Erythroblast (primary cell): ENCODE results near the gene DIP2C.

Experiments
- DNase-seq, 2 experiments: peaks; one replicate each; lab custom pipeline; 2025; lab: John Stamatoyannopoulos, UW
- GATA1 ChIP-seq: IDR thresholded peaks from 2 replicates; pipeline ENCODE4 v1.6.1; 2011; ENCODE audit warnings: low read depth, mild to moderate bottlenecking, control low read depth, low read length, moderate library complexity
- POLR2A ChIP-seq: IDR thresholded peaks from 2 replicates; pipeline ENCODE4 v1.6.1; 2011; ENCODE audit warnings: mild to moderate bottlenecking, low read length

The DIP2C gene

DNA sequence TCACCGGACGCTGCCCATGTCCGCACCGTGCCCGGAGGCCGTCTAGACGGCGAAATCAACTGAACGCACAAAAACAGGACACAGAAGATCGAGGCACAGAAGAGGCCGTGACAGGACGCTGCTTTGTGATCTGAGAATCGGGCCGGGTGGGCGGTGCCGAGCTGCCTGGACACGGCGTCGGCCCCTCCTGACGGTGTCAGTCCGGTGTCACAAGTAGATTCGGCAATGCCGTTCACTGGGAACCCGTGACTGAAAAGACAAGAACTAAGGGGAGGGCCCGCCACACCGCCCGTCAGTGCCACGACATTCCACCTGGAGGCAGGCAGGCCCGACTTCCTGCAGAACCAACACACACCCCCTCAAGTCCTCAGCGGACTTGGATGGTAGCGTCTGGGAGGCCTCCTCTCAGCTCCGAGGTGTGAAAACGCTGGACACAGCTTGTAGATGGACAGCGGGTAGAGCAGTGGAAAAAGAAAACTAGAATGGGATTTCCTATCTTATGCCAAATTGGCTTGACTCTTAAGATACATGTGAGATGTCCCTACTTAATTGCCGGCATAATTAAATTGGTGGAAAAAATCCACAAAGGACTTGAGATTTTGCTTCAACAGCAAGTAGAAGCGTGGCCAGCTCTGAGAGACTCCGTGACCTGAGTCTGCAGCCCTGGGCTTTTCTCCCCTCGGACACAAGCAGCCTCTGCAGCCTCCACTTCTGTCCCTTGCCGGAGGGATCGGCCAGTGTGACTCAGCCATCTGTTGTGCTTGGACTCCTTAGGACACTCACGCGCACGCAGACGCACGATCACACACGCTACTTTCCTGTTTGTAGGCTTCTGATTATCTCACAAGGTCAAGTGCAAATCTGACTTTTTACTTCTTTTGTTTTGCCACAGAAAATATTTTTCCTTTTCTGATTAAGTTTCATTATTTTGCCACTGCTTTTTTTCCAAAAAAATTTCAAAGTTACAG, 269.0 kb downstream of the DIP2C start:
- no peak for TF ChIP-seq POLR2A
- TF ChIP-seq GATA1 = no peak
- DNase-seq = no peak

DNA sequence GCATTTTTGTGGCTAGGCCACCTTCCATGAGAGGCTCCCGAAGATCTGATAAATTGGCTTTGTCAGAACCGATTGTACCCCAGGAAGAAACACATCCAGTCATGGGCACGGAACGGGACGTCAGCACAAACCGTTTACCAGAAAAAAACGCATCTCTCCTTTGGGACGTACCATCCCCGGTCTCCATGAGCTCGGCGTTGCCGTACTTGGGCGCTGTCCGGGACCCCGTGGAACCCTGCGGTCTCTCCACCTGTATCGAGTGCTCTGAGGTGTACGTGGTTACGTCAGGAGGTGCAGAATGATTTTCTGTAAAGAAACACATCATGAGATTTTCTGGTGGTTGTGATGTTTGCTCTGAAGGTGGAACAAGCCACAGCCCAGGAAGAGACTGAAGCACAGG, 270.6 kb downstream of the DIP2C start:
- no peak for TF ChIP-seq POLR2A
- no peak for TF ChIP-seq GATA1
- no peak for DNase-seq

DNA sequence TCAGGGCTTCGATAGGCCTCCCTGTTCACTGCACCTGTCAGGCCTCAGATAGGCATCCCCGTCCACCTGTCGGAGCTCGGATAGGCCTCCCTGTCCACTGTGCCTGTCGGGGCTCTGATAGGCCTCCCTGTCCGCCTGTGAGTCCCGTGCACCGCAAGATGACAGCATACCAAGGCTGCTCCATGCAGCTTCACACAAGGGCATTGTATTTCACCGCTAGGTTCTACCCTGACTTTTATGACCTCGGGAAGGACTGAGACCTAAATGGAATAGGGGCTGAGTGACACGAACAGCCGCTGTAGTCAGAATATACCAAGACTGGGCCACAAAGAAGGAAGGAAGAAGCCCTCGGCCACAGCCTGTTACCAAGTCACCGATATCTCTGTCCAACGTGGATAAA, 271.2 kb downstream of the DIP2C start:
- DNase-seq = no peak
- TF ChIP-seq GATA1 = no peak
- TF ChIP-seq POLR2A = no peak

DNA sequence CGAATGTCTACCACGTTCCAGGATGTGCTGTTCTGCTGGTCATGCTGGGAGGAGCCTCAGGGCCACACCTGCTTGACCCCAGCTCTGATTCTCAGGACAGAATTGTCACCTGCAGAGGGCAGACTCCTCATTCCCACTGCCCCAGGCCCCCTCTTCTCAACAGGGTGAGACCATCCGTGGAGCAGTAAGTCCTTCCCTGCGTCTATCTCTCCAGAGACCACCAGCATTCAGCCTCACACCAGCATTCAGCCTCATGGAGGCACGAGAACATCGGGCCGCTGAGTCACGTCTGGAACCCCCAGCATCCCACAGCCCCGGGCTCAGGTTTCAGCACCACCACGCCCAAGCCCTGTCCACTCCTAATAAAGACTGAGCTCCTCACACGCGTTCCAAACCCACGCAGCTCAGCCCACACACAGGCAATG, 273.4 kb downstream of the DIP2C start:
- DNase-seq = no peak

DNA sequence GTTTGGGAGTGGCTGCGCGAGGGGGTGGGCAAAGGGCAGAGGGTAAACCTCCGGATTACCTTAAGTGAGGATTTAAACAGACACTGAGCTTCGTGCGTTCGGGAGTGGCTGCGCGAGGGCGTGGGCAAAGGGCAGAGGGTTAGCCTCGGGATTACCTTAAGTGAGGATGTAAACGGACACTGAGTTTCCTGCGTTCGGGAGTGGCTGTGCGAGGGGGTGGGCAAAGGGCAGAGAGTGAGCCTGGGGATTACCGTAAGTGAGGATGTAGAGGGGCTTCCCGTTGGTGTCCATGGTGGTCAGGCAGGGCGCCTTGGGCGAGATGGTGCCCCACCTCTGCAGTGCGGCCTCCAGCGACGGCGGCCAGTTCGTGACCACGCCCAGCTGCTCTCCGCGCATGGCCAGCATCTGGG, 275.8 kb downstream of the DIP2C start:
- no peak for DNase-seq
- TF ChIP-seq GATA1 = no peak
- no peak for TF ChIP-seq POLR2A

More for the DNA sequence above, 273.4 kb downstream of the DIP2C start:
- no peak for TF ChIP-seq POLR2A
- no peak for TF ChIP-seq GATA1

DNA sequence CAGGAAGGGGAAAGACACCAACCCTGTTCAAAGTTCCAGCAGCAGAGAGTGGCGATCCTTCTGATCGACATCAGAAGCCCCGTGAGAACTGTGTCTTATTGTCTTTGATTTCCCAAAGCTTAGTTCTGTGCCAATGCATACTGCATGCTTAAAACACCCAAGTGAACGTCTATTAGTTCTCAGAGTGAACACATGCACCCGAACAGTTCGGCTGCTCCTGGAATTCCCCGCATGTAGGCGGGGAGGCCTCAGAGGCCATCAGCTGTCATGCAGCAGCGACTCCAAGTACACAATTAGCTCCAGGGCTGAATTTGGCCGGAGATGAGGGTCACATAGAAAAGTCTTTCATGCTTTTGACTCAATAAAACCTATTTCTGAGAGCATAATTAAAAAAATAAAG, 277.4 kb downstream of the DIP2C start:
- DNase-seq = no peak
- TF ChIP-seq POLR2A (no peak), GATA1 (no peak)

DNA sequence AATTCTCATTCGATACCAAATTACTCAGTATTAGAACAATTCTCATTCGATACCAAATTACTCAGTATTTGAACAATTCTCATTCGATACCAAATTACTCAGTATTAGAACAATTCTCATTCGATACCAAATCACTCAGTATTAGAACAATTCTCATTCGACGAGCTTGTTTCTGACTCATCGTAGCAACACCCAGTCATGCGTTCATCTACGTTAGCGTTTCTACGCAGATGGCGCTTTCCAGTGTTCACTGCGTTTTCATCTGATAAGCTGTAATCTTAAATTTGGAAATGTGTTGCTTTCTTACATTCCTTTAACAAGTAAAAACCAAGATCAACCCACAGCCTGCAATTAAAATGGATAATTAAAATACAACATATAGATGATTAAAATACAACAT, 277.9 kb downstream of the DIP2C start:
- no peak for TF ChIP-seq POLR2A
- TF ChIP-seq GATA1 = no peak
- no peak for DNase-seq

DNA sequence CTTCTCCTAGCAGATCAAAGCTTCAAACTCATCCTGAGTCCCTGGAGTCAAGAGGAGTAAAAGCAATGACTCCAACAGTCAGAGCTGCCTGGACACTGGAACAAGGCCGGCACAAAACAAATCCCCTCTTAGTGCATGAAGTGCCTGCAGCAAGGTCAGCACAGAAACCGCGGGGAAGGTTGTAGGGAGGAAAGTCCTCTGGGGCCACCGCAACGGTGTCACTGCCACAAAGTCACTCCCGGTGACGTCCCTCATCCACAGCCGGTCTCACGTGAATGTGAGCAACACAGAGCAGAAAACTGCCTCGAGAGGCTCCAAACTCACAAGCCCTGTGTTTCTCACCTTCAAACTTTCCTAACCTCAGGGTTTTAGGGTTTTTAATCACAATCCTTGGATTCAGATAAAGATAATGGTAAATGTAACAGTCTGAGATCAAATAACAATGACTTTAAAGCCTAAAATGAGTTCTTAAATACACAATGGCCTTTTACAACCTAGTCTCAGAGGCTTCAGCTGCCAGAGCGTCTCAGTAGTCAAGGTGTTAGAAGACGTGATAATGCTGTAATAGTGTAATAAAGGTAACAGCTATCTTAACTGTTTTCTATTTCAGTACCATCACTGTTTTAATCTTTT, 279.9 kb downstream of the DIP2C start:
- no peak for TF ChIP-seq POLR2A
- no peak for TF ChIP-seq GATA1
- DNase-seq = no peak

DNA sequence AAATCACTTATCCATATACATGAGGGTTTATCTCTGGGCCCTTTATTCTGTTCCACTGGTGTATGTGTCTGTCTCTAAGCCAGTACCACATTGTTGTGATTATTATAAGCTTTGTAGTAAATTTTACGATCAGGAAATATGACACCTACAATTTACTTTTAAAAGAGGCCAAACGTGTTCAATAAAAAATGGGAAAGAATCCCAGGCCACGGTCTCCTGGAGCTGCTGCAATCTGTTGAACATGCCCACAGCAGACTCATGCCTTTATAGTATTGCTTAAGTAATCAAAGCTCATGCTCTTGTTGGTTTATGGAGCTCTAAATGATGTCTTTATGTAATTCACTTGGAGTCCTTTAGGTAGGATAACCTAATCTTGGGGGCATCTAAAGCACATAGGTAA, 281.2 kb downstream of the DIP2C start:
- no peak for TF ChIP-seq POLR2A
- no peak for TF ChIP-seq GATA1
- no peak for DNase-seq

DNA sequence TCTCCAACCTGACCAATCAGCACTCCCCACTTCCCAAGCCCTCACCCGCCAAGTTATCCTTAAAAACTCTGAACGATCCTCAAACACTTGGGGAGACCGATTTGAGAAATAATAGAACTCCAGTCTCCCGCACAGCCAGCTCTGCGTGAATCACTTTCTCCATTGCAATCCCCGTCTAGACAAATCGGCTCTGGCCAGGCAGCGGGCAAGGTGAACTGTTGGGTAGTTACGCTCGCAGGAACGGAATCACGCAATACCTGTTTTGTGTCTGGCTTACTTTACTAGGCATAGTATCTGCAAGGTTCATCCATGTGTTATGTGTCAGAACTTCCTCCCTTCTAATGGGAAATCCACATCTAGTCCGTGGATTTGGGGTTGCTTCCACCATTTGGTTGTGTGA, 282.5 kb downstream of the DIP2C start:
- TF ChIP-seq GATA1 (no peak), POLR2A (no peak)
- no peak for DNase-seq

DNA sequence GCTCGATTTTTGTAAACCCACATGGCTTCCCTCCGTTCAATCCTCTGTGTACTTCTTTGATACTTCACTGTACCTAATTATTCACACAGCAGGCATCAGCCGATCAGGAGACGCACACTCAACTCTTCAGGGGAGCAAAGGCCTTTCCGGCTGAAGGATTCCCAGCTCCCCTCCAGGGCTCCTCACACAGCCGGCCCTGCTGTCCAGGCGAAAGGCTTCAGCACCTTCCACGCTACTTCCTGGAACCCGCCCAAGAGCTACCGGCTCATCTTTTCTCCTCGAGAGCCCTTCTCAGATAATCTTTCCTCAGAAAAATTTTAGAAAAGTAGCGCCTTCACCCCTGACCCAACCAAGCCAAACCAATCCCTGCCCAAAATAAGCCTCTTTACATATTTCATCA, 283.8 kb downstream of the DIP2C start:
- DNase-seq = no peak

DNA sequence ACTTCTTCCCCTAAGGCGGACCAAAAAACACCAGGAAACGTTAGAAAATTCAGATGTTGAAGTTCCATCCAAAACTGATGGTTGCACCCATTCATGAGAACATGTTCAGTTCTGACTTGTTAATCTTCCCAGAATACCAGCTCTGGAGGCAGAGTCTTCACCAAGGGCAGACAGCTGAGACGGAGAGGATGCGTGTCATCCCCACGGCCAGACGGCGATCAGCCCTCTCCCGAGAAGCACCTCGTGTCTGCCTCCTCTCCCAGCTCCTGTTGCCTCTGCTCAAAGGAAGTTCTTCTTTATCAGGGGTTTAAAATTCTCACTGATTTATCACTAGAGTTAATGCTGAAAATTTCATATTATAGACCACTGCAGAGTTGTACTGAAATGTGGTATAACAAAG, 284.5 kb downstream of the DIP2C start:
- TF ChIP-seq POLR2A (no peak), GATA1 (no peak)
- DNase-seq = no peak

More for the DNA sequence above, 283.8 kb downstream of the DIP2C start:
- TF ChIP-seq GATA1 (no peak), POLR2A (no peak)

DNA sequence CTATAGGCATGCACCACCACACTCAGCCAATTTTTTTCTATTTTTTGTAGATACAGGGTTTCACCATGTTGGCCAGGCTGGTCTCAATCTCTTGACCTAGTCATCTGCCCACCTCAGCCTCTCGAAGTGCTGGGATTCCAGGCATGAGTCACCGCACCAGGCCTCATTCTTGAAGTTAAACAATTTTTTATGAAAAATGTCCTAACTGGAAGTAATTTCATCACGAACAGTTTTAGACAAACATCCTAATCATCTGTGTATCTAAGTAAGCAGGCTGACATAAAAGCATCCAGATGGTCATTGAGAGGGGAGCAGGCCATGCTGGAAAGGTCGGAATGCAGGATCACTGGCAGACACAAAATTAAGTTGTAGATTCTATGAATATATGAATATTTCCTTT, 285.1 kb downstream of the DIP2C start:
- TF ChIP-seq POLR2A = no peak
- no peak for TF ChIP-seq GATA1
- no peak for DNase-seq

DNA sequence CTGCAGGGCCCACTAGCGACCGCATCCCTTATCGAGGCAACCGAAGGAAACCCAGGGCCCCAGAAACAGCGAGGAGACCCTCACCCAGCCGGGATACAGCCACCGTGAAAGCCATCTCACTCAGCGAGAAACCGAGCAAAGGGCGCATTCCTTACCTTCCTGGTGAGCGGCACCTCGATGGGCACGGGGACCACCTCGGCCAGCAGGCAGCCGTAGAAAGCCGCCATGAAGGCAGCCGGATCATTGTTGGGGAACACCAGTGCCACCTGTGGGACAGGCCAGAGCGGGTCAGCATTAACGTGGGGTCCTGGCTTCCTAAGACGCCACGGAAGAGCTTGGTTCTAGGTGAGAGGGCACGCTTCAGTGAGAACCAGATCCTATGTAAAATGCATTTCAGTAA, 290.5 kb downstream of the DIP2C start:
- TF ChIP-seq GATA1 = no peak
- TF ChIP-seq POLR2A = no peak
- DNase-seq = no peak
